Lower leg skin (tissue), 4 donors: ENCODE measurements around the gene TBATA. TPM values are rescaled to one million over a fixed set of nuclear protein-coding genes. Genes with fewer than 3 reads are reported as not detected.

Experiments used
- DNase-seq, 2 donors: peaks; one replicate each; pipeline ENCODE4 v3.0.0-alpha.2; 2019; ENCODE audit warnings: low spot score in 2 of 2
- H3K4me3 ChIP-seq: fragments of 200-600 bp; sonication (generic); 2 replicates; pipeline ENCODE4 v1.5.1; 2017; ENCODE audit warnings: mild to moderate bottlenecking, low read depth; ENCODE audit not compliant: poor library complexity, severe bottlenecking
- CTCF ChIP-seq, 3 donors: fragments of 450-650 bp; IDR thresholded peaks; one replicate each; pipeline ENCODE4 v1.5.1; 2016; ENCODE audit warnings: antibody characterized with exemption in 3 of 3, mild to moderate bottlenecking in 3 of 3, moderate library complexity in 2 of 3
- POLR2A ChIP-seq, 2 donors: fragments of 450-650 bp; IDR thresholded peaks; one replicate each; pipeline ENCODE4 v1.6.1; 2016 to 2017; ENCODE audit warnings: antibody characterized with exemption in 2 of 2, mild to moderate bottlenecking in 1 of 2, moderate library complexity in 1 of 2
- WGBS, 2 donors: methylation state at CpG; one replicate each; pipeline ENCODE4 v1.1.5; 2018; 5-methylcytosine and 5-hydroxymethylcytosine counted together
- intact Hi-C: fragments of 100-400 bp; cut with DNase I; formaldehyde crosslinking; loops from one replicate; pipeline ENCODE4 v1.15.0; 2023; ENCODE audit warnings: low total_unique reads
- total RNA-seq, 4 donors: library from RNA; depleted of rRNA; stranded (reverse); fragments of >200 nt; gene quantifications; one replicate each; pipeline ENCODE4 v1.1.0, GENCODE V29; 2016

Gene TBATA
- total RNA-seq, 4 donors from 2014 or later, result not detected

- WGBS, 2 donors, result 85 to 88% methylated on average over 17 of the region's 17 CpGs
- intact Hi-C loops, result no loop called here
- DNase-seq, result no peak
- no peak overlapping the region for H3K4me3 ChIP-seq
- no peak for TF ChIP-seq POLR2A (IDR thresholded peaks at IDR 0.05)
- no peak for TF ChIP-seq CTCF (IDR thresholded peaks at IDR 0.05)
Measured at GRCh38 chr10:70743430-70743788, 41.8 kb downstream of the TBATA start.

DNA sequence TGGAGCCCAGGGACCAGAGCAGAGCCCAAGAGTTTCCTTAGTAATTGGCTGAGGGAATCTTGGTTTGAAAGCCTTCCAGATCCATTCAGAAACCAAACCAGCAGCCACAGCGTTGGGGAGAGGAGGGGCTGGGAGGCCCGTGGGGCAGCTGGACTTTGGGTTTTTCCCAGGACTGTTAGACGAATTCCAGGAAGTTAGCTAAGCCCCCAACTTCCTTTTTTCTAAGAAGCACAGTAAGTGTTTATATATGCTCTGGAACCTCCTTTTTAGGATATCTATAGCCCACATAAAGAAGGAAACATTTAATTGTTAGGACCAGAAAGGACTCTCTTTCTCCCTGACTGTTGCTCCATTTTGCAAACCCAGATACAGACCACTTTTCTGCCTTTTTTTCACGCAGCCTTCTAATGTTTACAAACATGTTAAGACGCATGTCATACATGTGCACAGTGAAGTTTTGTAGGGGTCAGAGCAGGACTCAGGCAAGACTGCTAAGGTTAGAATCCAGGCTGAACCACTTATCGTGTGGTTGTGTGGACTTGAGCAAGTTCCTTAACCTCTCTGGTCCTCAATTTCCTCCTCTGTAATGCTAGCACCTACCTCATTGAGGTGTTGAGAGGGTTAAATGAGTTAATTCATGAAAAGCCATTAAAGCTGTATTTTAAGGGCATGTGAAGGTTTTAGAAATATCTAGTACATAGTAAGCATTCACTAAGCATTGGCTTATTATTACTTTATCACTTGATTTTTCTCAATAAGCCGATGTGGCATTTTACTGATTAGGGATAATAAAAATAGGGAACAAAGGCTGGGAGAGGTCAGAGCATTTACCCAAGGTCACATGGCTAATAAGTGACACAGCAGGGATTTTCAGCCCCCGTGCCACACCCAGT lies 42.4 kb downstream of the TBATA start:
- H3K4me3 ChIP-seq, result no peak overlapping the region
- intact Hi-C loops, result no loop called here
- 50 to 54% methylated on average over 8 of the region's 8 CpGs for WGBS, 2 donors
- TF ChIP-seq CTCF (IDR thresholded peaks at IDR 0.05) (no peak), POLR2A (IDR thresholded peaks at IDR 0.05) (no peak)
- DNase-seq, result no peak

GRCh38 chr10:70740406-70741288 lies 44.5 kb downstream of the TBATA start:
- TF ChIP-seq CTCF (IDR thresholded peaks at IDR 0.05) (no peak), POLR2A (IDR thresholded peaks at IDR 0.05) (no peak)
- WGBS, 2 donors, result 78 to 82% methylated on average over 5 to 12 of the region's 12 CpGs
- DNase-seq, result no peak
- no peak overlapping the region for H3K4me3 ChIP-seq
- intact Hi-C loops, result no loop called here

DNA sequence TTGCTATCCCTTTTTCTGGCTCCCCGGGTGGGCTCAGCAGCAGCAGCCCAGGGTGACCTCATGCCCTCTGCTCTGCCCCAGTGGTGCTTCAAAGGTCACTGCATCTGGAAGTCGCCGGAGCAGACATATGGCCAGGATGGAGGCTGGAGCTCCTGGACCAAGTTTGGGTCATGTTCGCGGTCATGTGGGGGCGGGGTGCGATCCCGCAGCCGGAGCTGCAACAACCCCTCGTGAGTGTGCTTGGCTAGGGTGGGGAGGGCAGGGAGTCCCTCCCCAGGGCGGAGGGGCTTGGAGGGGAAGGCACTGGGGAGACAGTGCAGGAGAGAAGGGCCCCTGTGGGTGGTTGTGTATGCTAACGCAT lies 46.4 kb downstream of the TBATA start:
- 83 to 87% methylated on average over 12 of the region's 12 CpGs for WGBS, 2 donors
- intact Hi-C loops, result no loop called here
- TF ChIP-seq CTCF (IDR thresholded peaks at IDR 0.05) (no peak), POLR2A (IDR thresholded peaks at IDR 0.05) (no peak)

DNA sequence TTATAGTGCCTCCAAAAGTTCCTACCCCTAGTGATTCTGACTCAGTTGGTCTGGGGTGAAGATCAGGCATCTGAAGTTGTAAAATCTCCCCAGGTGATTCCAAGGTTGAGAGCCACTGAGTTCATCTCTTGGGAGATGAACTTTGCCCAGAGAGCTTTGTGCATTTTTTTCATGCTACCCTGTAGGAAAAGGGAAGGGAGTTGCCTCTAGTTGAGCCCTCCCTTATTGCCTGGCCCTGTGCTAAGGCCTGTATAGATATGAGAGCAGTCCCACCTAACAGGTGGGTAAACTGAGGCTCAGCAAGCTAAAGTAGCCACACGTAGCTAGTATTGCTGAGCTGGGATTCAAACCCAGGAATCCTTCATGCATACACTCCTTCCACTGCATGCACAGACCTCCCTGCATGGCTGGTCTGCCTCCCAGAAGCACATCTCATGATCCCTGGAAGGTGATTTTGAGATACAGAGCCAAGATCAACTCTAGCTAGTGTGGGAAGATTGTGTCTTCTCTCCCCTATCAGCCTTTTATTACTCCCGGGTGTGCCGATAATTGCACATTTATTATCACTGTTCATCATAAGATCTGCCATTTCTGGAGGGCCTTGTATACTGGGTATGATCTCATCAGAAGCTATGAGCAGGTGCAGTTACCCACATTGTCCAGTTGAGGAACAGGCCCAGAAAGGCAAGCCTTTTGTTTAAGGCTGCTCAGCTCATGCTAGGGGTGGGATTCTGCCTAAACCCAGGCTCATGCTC lies 47.0 kb downstream of the TBATA start:
- 76 to 92% methylated on average over 3 of the region's 3 CpGs for WGBS, 2 donors
- intact Hi-C loops, result no loop called here
- H3K4me3 ChIP-seq, result no peak overlapping the region
- TF ChIP-seq POLR2A (IDR thresholded peaks at IDR 0.05) (no peak), CTCF (IDR thresholded peaks at IDR 0.05) (no peak)
- no peak for DNase-seq

More for the DNA sequence above, 46.4 kb downstream of the TBATA start:
- no peak overlapping the region for H3K4me3 ChIP-seq
- no peak for DNase-seq
